Measurements from ENCODE around the gene HMCN2. TPM values are rescaled to one million over a fixed set of nuclear protein-coding genes. Genes with fewer than 3 reads are reported as not detected.

HMCN2 gene
- total RNA-seq, 2 donors from 2014 or later: 2.9 to 5.5 TPM

- Histone ChIP-seq H3K4me3 (no peak overlapping the region), H3K9me3 (no peaks in the 10 kb centered on the region), H3K27ac (no peak overlapping the region), H3K4me1 (replicated peaks) (peaks cover 10% of the 10 kb centered on the region), H3K27me3 (replicated peaks; ENCODE audit: insufficient read depth) (peaks cover 17% of the 10 kb centered on the region), H3K36me3 (no peaks in the 10 kb centered on the region)
- 72% methylated on average over 10 of the region's 10 CpGs for WGBS
- no peak for TF ChIP-seq POLR2AphosphoS5 (IDR thresholded peaks at IDR 0.05)
- TF ChIP-seq CTCF (IDR thresholded peaks at IDR 0.05): no peak
- no peak for TF ChIP-seq POLR2A (IDR thresholded peaks at IDR 0.05)
- intact Hi-C loops (cut with DNase I): no loop called here
- DNase-seq (ENCODE audit: low spot score): no peak
Observed at GRCh38 chr9:130263601-130264413, 1.8 kb upstream of the HMCN2 start.

DNA sequence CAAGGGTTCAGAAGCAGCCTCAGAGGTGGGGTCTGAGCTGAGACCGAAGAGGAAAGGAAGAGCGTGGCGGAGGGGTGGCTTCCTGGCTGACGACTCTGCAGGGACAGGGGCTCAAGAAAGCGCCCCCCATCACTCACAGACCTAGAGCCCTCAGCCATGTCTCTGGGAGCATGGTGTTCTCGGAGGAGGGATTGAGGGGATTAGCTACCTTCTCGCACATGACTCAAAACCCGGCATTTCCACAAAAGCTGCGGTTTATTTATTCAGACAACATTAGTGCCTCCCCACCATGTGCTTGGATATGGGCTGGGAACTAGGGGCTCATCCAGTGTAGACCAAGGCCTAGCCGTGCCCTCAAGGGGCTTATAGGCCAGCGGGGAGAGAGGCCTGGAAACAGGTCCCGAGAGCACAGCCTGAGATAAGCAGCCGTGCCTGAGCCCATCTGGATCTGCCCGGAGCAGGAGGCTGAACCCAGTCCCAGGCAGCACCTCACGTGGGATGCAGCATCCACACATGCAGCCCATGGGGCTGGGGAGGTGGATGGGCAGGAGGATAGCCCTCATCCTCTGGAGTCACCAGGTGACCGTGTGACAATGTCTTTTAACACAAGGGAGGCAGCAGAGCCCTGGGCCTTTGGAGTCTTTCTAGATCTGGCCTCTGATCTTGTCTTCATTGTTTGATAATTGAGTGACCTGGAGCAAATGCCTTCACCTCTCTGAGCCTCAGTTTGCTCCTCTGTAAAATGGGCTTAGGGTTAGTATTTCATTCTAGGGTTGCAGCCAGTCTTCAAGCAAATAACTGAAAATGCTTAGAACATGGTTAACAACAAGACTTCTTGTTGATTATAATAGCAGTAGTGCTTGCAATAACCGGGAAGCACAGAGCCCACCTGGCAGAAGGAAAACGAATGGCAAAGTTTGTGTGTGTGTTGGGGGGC lies 878 bp upstream of the HMCN2 start:
- Histone ChIP-seq H3K27me3 (replicated peaks; ENCODE audit: insufficient read depth) (peaks cover 17% of the 10 kb centered on the region), H3K27ac (no peak overlapping the region), H3K4me3 (no peak overlapping the region), H3K36me3 (no peaks in the 10 kb centered on the region), H3K9me3 (no peaks in the 10 kb centered on the region), H3K4me1 (replicated peaks) (peaks cover 10% of the 10 kb centered on the region)
- TF ChIP-seq CTCF (IDR thresholded peaks at IDR 0.05) (no peak), POLR2AphosphoS5 (IDR thresholded peaks at IDR 0.05) (no peak), POLR2A (IDR thresholded peaks at IDR 0.05) (no peak)
- WGBS: 68% methylated on average over 17 of the region's 18 CpGs
- intact Hi-C loops (cut with DNase I): loop anchor here (5.0 kb wide), 1 partner anchor 78 kb away; no protein-coding TSS in a partner anchor
- DNase-seq (ENCODE audit: low spot score): no peak

GRCh38 chr9:130266236-130267098 lies 907 bp downstream of the HMCN2 start:
- Histone ChIP-seq H3K9me3 (no peaks in the 10 kb centered on the region), H3K4me1 (replicated peaks) (peaks cover 4% of the 10 kb centered on the region), H3K27ac (peak overlapping the region in 1 of 2 donors; percentile 30), H3K4me3 (peak overlapping the region; percentile 14 to 18), H3K36me3 (no peaks in the 10 kb centered on the region), H3K27me3 (replicated peaks; ENCODE audit: insufficient read depth) (peaks cover 17% of the 10 kb centered on the region)
- TF ChIP-seq CTCF (IDR thresholded peaks at IDR 0.05) (no peak), POLR2AphosphoS5 (IDR thresholded peaks at IDR 0.05) (no peak)
- WGBS: 51% methylated on average over 31 of the region's 41 CpGs
- intact Hi-C loops (cut with DNase I): loop anchor here (5.0 kb wide), 1 partner anchor 76 kb away; no protein-coding TSS in a partner anchor
- DNase-seq (ENCODE audit: low spot score): no peak

- Histone ChIP-seq H3K27me3 (replicated peaks; ENCODE audit: insufficient read depth) (peaks cover 17% of the 10 kb centered on the region), H3K4me1 (replicated peaks) (peaks cover 4% of the 10 kb centered on the region), H3K27ac (peak overlapping the region in 1 of 2 donors; percentile 38), H3K36me3 (no peaks in the 10 kb centered on the region), H3K4me3 (no peak overlapping the region), H3K9me3 (no peaks in the 10 kb centered on the region)
- 88% methylated on average over 5 of the region's 5 CpGs for WGBS
- no peak for TF ChIP-seq CTCF (IDR thresholded peaks at IDR 0.05)
- TF ChIP-seq POLR2A (IDR thresholded peaks at IDR 0.05): no peak
- TF ChIP-seq POLR2AphosphoS5 (IDR thresholded peaks at IDR 0.05): no peak
- intact Hi-C loops (cut with DNase I): loop anchor here (5.0 kb wide), 1 partner anchor 74 kb away; no protein-coding TSS in a partner anchor
- DNase-seq (ENCODE audit: low spot score): no peak
Observed at GRCh38 chr9:130267930-130268329, 2.4 kb downstream of the HMCN2 start.

Data from prostate gland (tissue), 2 donors.